Measurements from ENCODE around the gene PABPC4L.

The PABPC4L gene

DNA sequence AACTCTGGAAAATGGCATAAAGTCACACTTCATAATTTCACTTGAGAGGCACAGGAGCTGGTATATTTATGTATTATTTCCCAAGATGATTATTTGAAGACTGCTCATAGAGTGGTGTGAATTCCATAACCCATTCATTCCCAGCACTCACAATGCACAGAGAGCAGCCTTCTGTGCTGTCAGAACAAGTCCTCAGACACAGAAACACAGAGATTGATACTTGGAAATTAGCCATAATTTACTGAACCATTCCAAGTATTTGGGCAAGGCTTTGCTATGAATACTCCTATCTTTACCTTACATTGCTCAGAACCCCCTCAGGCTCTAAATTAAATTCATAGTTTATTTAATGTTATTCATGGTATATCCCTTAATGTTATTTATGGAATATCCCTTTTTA, 53.6 kb downstream of the PABPC4L start:
- Histone ChIP-seq H4K8ac (ENCODE audit: low read length) (no peak overlapping the region), H4K91ac (ENCODE audit: low read length) (no peak overlapping the region), H3K9ac (ENCODE audit: low read length) (no peak overlapping the region), H3K4me2 (ENCODE audit: low read length, poor library complexity, severe bottlenecking) (no peak overlapping the region), H3K4ac (ENCODE audit: low read depth in 1 of 2, low read length in 2 of 2) (no peak overlapping the region), H3K4me3 (ENCODE audit: insufficient read depth in 1 of 2, low read depth in 1 of 2, low read length in 2 of 2) (no peak overlapping the region), H3K4me1 (ENCODE audit: control insufficient read depth, insufficient read depth, low read depth, low read length) (no peaks in the 10 kb centered on the region), H3K23ac (ENCODE audit: low read length in 2 of 2) (no peak overlapping the region), H3K27me3 (ENCODE audit: control insufficient read depth in 1 of 2, insufficient read depth in 1 of 2, low read length in 2 of 2) (no peaks in the 10 kb centered on the region), H3K36me3 (ENCODE audit: control insufficient read depth in 1 of 2, insufficient read depth in 2 of 2, low read depth in 1 of 2, low read length in 2 of 2) (no peaks in the 10 kb centered on the region), H3K18ac (ENCODE audit: low read depth in 1 of 2, low read length in 2 of 2) (no peak overlapping the region), H2BK15ac (ENCODE audit: low read depth, poor library complexity, severe bottlenecking) (no peak overlapping the region), H2AFZ (ENCODE audit: low read depth, low read length) (no peak overlapping the region), H2BK12ac (ENCODE audit: low read length in 2 of 2) (no peak overlapping the region), H2BK120ac (ENCODE audit: low read depth, low read length) (no peak overlapping the region), H3K14ac (ENCODE audit: low read length in 2 of 2) (no peak overlapping the region), H3K9me3 (ENCODE audit: control insufficient read depth, low read length) (peaks cover 9% of the 10 kb centered on the region), H2BK5ac (ENCODE audit: low read depth, low read length, poor library complexity, severe bottlenecking) (no peak overlapping the region), H3K27ac (ENCODE audit: low read length, poor library complexity, severe bottlenecking) (no peak overlapping the region), H3K79me1 (replicated peaks; ENCODE audit: low read length, poor library complexity, severe bottlenecking) (no peaks in the 10 kb centered on the region), H2AK5ac (ENCODE audit: low read length, severe bottlenecking) (no peak overlapping the region)
- no peak for DNase-seq

Data from mesenchymal stem cell (in vitro differentiated cells and primary cell).